Neural cell (in vitro differentiated cells): Measurements from ENCODE around the gene SLC25A21. TPM values are rescaled to one million over a fixed set of nuclear protein-coding genes. Genes with fewer than 3 reads are reported as not detected.

Source experiments
- H2AFZ ChIP-seq: fragments of 200-600, 300-800 bp; sonication (generic), shearing (Covaris generic); 2 replicates; pipeline ENCODE4 v1.6.0; 2014; ENCODE audit warnings: low read depth, mild to moderate bottlenecking, antibody characterized with exemption, low read length, moderate library complexity
- H3F3A ChIP-seq: fragments of 200-600 bp; shearing (Covaris generic); 2 replicates; pipeline ENCODE4 v1.6.1; 2016; ENCODE audit warnings: mild to moderate bottlenecking, moderate library complexity, mixed read lengths, antibody characterized with exemption, low read length; ENCODE audit not compliant: insufficient read depth, poor library complexity, severe bottlenecking
- H3K27ac ChIP-seq: fragments of 200-600, 300-800 bp; sonication (generic), shearing (Covaris generic); 2 replicates; pipeline ENCODE4 v1.5.1; 2014; ENCODE audit warnings: mild to moderate bottlenecking, low read length, moderate library complexity
- H3K27me3 ChIP-seq: fragments of 300-800, 200-600 bp; sonication (generic), shearing (Covaris generic); 2 replicates; pipeline ENCODE4 v1.6.0; 2014; ENCODE audit warnings: mild to moderate bottlenecking, low read depth, low read length, moderate library complexity; ENCODE audit not compliant: insufficient read depth
- H3K36me3 ChIP-seq: fragments of 300-800, 200-600 bp; sonication (generic), shearing (Covaris generic); 2 replicates; pipeline ENCODE4 v1.5.1; 2014; ENCODE audit warnings: mild to moderate bottlenecking, antibody characterized with exemption, low read length, moderate library complexity; ENCODE audit not compliant: insufficient read depth
- H3K4me2 ChIP-seq: fragments of 300-800, 200-600 bp; sonication (generic), shearing (Covaris generic); 2 replicates; pipeline ENCODE4 v1.6.0; 2014; ENCODE audit warnings: mild to moderate bottlenecking, low read length
- H3K4me3 ChIP-seq: fragments of 300-800, 200-600 bp; sonication (generic), shearing (Covaris generic); 2 replicates; pipeline ENCODE4 v1.5.1; 2014; ENCODE audit warnings: mild to moderate bottlenecking, low read length, moderate library complexity
- H3K79me2 ChIP-seq: fragments of 200-600 bp; shearing (Covaris generic); replicated peaks from 2 replicates; pipeline ENCODE4 v1.6.0; 2014; ENCODE audit warnings: mild to moderate bottlenecking, low read length, moderate library complexity; ENCODE audit not compliant: insufficient read depth
- H3K9ac ChIP-seq: fragments of 300-800, 200-600 bp; sonication (generic), shearing (Covaris generic); 2 replicates; pipeline ENCODE4 v1.6.1; 2016; ENCODE audit warnings: mild to moderate bottlenecking, low read length, mixed read lengths
- H3K9me2 ChIP-seq: fragments of 200-600 bp; shearing (Covaris generic); 2 replicates; pipeline ENCODE4 v1.6.1; 2016; ENCODE audit warnings: mild to moderate bottlenecking, low read length, mixed read lengths; ENCODE audit not compliant: insufficient read depth
- H3K9me3 ChIP-seq: fragments of 200-600, 300-800 bp; sonication (generic), shearing (Covaris generic); 2 replicates; pipeline ENCODE4 v1.6.1; 2016; ENCODE audit warnings: mild to moderate bottlenecking, mixed run types, low read length, moderate library complexity, mixed read lengths
- H4K20me1 ChIP-seq: fragments of 200-600 bp; shearing (Covaris generic); 2 replicates; pipeline ENCODE4 v1.6.1; 2016; ENCODE audit warnings: mild to moderate bottlenecking, mixed run types; ENCODE audit not compliant: insufficient read depth
- EP300 ChIP-seq: fragments of 450-650 bp; conservative IDR thresholded peaks from 2 replicates; pipeline ENCODE4 v1.6.1; 2014; ENCODE audit warnings: antibody characterized with exemption, mild to moderate bottlenecking, moderate library complexity; ENCODE audit not compliant: poor library complexity, severe bottlenecking
- MXI1 ChIP-seq: fragments of 450-650 bp; conservative IDR thresholded peaks from 2 replicates; pipeline ENCODE4 v1.6.1; 2014; ENCODE audit warnings: antibody characterized with exemption, mild to moderate bottlenecking; ENCODE audit not compliant: poor library complexity, severe bottlenecking
- POLR2AphosphoS5 ChIP-seq: IDR thresholded peaks from 2 replicates; pipeline ENCODE4 v1.6.1; 2012
- RAD21 ChIP-seq: fragments of 450-650 bp; conservative IDR thresholded peaks from 2 replicates; pipeline ENCODE4 v1.6.1; 2014; ENCODE audit warnings: antibody characterized with exemption, mild to moderate bottlenecking, moderate library complexity
- SMC3 ChIP-seq: fragments of 450-650 bp; conservative IDR thresholded peaks from 2 replicates; pipeline ENCODE4 v1.6.1; 2014; ENCODE audit warnings: antibody characterized with exemption, mild to moderate bottlenecking, moderate library complexity; ENCODE audit not compliant: poor library complexity
- TAF1 ChIP-seq: IDR thresholded peaks from 2 replicates; pipeline ENCODE4 v1.6.1; 2012; ENCODE audit warnings: low read depth
- polyA plus RNA-seq: library from polyadenylated mRNA; depleted of rRNA; stranded (reverse); fragments of >200 nt; gene quantifications from 2 replicates; pipeline ENCODE4 v1.2.3, GENCODE V29; 2014
- TF ChIP-seq, protein P1 (sequence below): fragments of 450-650 bp; IDR thresholded peaks from 2 replicates; pipeline ENCODE4 v1.5.1; 2014; ENCODE audit warnings: antibody characterized with exemption, mild to moderate bottlenecking, moderate library complexity; ENCODE audit not compliant: poor library complexity, severe bottlenecking
- TF ChIP-seq, protein P2 (sequence below): IDR thresholded peaks from 2 replicates; pipeline ENCODE4 v1.6.1; 2012; ENCODE audit warnings: borderline replicate concordance

The SLC25A21 gene
- polyA plus RNA-seq, 1 donor from 2014 or later, result 0.35 TPM

DNA sequence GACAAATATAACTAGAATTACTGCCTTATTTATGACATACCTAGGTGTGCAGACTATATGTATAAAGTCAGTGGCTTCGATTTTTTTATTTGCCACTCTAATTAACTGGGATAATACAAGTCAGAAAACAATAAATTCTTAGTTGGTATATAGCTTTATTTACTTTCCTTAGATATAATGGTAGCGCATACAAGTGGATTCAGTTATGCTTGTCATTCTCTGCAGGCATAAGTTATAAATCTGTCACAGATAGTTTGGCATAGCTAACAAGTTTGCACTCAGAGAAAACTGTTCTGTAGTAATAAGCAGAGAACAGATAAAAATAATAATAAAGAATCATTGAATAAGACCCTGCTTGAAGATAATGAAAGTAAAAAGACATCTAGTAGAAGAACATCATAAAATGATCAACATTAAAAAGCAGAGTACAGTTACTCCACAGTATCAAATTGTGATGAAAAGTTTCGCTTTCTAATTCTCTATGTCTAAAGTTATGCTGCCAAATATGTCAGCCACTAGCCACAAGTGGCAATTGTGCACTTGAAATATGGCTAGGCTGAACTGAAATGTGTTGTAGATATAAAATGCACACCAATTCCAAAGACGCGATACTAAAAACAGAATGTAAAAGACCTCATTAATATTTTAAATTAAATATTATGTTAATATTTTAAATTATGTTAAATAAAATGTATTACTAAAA is 224.1 kb downstream of the SLC25A21 start:
- Histone ChIP-seq H3K27ac (no peak overlapping the region), H3K9me3 (no peaks in the 10 kb centered on the region), H3K4me3 (no peak overlapping the region), H2AFZ (no peak overlapping the region), H3K9me2 (no peaks in the 10 kb centered on the region), H3K9ac (no peak overlapping the region), H3K79me2 (no peaks in the 10 kb centered on the region), H3K36me3 (no peaks in the 10 kb centered on the region), H3K4me2 (no peak overlapping the region), H3F3A (no peaks in the 10 kb centered on the region), H3K27me3 (no peaks in the 10 kb centered on the region), H4K20me1 (no peaks in the 10 kb centered on the region)
- TF ChIP-seq SMC3 (no peak), TAF1 (no peak), POLR2AphosphoS5 (no peak), EP300 (no peak)

DNA sequence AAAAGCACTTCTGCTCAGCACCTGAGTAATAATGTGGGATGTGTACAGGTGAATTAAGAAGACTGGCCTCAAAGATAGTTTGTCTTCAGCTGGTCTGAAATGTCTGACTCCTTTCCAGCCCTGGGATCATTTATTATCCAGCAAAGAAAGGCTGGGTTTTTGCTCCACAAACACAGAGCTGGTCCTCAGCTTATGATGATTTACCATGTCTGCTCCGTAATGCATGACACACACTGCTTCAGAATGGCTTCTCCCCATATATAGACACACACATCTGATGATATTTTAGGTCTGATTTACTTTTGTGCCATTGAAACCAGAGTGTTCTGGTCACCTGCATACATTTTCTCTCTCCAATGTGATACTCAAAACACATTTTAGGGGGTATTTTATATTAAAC is 225.0 kb downstream of the SLC25A21 start:
- H3K4me3 ChIP-seq, result no peak overlapping the region
- no peaks in the 10 kb centered on the region for H3K9me2 ChIP-seq
- no peak for TF ChIP-seq MXI1
- TF ChIP-seq, protein P1, sequence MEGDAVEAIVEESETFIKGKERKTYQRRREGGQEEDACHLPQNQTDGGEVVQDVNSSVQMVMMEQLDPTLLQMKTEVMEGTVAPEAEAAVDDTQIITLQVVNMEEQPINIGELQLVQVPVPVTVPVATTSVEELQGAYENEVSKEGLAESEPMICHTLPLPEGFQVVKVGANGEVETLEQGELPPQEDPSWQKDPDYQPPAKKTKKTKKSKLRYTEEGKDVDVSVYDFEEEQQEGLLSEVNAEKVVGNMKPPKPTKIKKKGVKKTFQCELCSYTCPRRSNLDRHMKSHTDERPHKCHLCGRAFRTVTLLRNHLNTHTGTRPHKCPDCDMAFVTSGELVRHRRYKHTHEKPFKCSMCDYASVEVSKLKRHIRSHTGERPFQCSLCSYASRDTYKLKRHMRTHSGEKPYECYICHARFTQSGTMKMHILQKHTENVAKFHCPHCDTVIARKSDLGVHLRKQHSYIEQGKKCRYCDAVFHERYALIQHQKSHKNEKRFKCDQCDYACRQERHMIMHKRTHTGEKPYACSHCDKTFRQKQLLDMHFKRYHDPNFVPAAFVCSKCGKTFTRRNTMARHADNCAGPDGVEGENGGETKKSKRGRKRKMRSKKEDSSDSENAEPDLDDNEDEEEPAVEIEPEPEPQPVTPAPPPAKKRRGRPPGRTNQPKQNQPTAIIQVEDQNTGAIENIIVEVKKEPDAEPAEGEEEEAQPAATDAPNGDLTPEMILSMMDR, result no peak
- TF ChIP-seq TAF1, result no peak
- no peak for TF ChIP-seq POLR2AphosphoS5
- TF ChIP-seq, protein P2, sequence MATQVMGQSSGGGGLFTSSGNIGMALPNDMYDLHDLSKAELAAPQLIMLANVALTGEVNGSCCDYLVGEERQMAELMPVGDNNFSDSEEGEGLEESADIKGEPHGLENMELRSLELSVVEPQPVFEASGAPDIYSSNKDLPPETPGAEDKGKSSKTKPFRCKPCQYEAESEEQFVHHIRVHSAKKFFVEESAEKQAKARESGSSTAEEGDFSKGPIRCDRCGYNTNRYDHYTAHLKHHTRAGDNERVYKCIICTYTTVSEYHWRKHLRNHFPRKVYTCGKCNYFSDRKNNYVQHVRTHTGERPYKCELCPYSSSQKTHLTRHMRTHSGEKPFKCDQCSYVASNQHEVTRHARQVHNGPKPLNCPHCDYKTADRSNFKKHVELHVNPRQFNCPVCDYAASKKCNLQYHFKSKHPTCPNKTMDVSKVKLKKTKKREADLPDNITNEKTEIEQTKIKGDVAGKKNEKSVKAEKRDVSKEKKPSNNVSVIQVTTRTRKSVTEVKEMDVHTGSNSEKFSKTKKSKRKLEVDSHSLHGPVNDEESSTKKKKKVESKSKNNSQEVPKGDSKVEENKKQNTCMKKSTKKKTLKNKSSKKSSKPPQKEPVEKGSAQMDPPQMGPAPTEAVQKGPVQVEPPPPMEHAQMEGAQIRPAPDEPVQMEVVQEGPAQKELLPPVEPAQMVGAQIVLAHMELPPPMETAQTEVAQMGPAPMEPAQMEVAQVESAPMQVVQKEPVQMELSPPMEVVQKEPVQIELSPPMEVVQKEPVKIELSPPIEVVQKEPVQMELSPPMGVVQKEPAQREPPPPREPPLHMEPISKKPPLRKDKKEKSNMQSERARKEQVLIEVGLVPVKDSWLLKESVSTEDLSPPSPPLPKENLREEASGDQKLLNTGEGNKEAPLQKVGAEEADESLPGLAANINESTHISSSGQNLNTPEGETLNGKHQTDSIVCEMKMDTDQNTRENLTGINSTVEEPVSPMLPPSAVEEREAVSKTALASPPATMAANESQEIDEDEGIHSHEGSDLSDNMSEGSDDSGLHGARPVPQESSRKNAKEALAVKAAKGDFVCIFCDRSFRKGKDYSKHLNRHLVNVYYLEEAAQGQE, result no peak
- TF ChIP-seq RAD21, result no peak
- H3K79me2 ChIP-seq, result no peaks in the 10 kb centered on the region
- no peak overlapping the region for H3K9ac ChIP-seq
- H3K36me3 ChIP-seq, result no peaks in the 10 kb centered on the region
- no peaks in the 10 kb centered on the region for H3F3A ChIP-seq
- H2AFZ ChIP-seq, result no peak overlapping the region
- no peaks in the 10 kb centered on the region for H3K9me3 ChIP-seq
- no peaks in the 10 kb centered on the region for H4K20me1 ChIP-seq
- H3K27me3 ChIP-seq, result no peaks in the 10 kb centered on the region
- H3K4me2 ChIP-seq, result no peak overlapping the region
- H3K27ac ChIP-seq, result no peak overlapping the region

DNA sequence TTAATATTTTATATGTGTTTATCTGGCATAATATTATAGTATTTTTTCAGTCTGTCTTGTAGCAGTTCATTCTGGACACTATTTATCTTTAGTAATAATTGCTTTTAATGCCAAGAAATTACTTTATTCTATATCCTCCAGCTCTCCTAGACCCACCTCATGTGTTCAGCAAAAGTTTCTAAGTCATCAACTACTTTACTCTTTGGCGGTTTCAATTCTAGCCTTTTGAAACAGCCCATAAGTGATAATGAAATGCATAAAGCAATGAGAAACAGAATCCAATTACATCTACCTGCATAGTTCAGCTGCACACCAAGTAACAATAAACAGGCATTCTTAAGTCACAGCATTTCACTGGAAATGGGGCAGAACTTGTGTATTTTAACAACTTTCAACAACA is 225.5 kb downstream of the SLC25A21 start:
- Histone ChIP-seq H3K36me3 (no peaks in the 10 kb centered on the region), H3K9me2 (no peaks in the 10 kb centered on the region), H3K4me3 (no peak overlapping the region), H4K20me1 (no peaks in the 10 kb centered on the region), H3K27ac (no peak overlapping the region), H3K79me2 (no peaks in the 10 kb centered on the region), H3K9ac (no peak overlapping the region), H3F3A (no peaks in the 10 kb centered on the region), H3K4me2 (no peak overlapping the region), H3K27me3 (no peaks in the 10 kb centered on the region), H2AFZ (no peak overlapping the region), H3K9me3 (no peaks in the 10 kb centered on the region)
- no peak for TF ChIP-seq MXI1
- no peak for TF ChIP-seq RAD21
